Measurements from ENCODE around the gene ABCA12. TPM values are rescaled to one million over a fixed set of nuclear protein-coding genes. Genes with fewer than 3 reads are reported as not detected.

ABCA12 gene
- total and polyA plus RNA-seq, 10 of the 15 experiments (the other 5 are each of a cell fraction or from before 2014, with no cell fraction given) = 1.2 to 12.1 (median 6.0) TPM

GRCh38 chr2:215019085-215019484 lies 119.3 kb downstream of the ABCA12 start (continued):
- peak; percentile 58 for TF ChIP-seq PKNOX1 (IDR thresholded peaks at IDR 0.05)

GRCh38 chr2:215015421-215015820 lies 123.0 kb downstream of the ABCA12 start:
- no peak for TF ChIP-seq HDGF (IDR thresholded peaks at IDR 0.05)
- no TSS peak for BruUV-seq (replicated peaks)
- intact Hi-C loops (cut with micrococcal nuclease; ENCODE audit: unreplicated experiment) (loop anchor here (5.0 to 10.0 kb wide), 3 partner anchors 122 to 2001 kb away; partner anchors contain the start of gene ABCA12), in situ Hi-C loops (cut with MboI) (no loop called here)
- 98% methylated on average over 3 of the region's 3 CpGs for WGBS (ENCODE audit: insufficient coverage, insufficient replicate concordance, low lambda C conversion rate, missing lambda C conversion rate)
- Histone ChIP-seq H3K4me1 (ENCODE audit: control insufficient read depth, insufficient read depth, low read length) (no peaks in the 10 kb centered on the region; the same call in none of the 2 replicates), H3K9ac (ENCODE audit: control insufficient read depth, insufficient read depth, low read length) (no peak overlapping the region), H2AFZ (ENCODE audit: control insufficient read depth, low read depth, low read length) (no peak overlapping the region), H3K4me2 (ENCODE audit: control insufficient read depth, insufficient read depth) (no peak overlapping the region), H3K9me3 (replicated peaks; ENCODE audit: control insufficient read depth, insufficient read depth, low read length) (peaks cover 2% of the 10 kb centered on the region; the same call in 2 of the 3 replicates), H3K36me3 (ENCODE audit: control insufficient read depth in 2 of 2, insufficient read depth in 2 of 2, low read length in 1 of 2) (no peaks in the 10 kb centered on the region), H3K27ac (ENCODE audit: control insufficient read depth, insufficient read depth) (no peak overlapping the region), H3K27me3 (replicated peaks in 1 of 2; ENCODE audit: control insufficient read depth in 2 of 2, insufficient read depth in 2 of 2, low read length in 1 of 2) (no peaks in the 10 kb centered on the region), H4K20me1 (ENCODE audit: control insufficient read depth, insufficient read depth) (no peaks in the 10 kb centered on the region), H3K4me3 (no peak overlapping the region), H3K79me2 (ENCODE audit: control insufficient read depth, insufficient read depth, low read length) (no peaks in the 10 kb centered on the region)
- RAD21 ChIA-PET (ENCODE audit: unreplicated experiment) = no interaction called here
- SMC1A ChIA-PET (ENCODE audit: uncharacterized antibody, unreplicated experiment) = interaction anchor here (0.9 to 1.4 kb wide), 2 partner anchors 10 to 18 kb away, joined by 3 read pairs; no protein-coding TSS in a partner anchor
- ATAC-seq (no peak), FAIRE-seq (no peak), DNase-seq (ENCODE audit: low read depth, low spot score) (no peak)
- CTCF ChIA-PET = no interaction called here
- POLR2A ChIA-PET = no interaction called here

GRCh38 chr2:215010390-215010789 lies 128.0 kb downstream of the ABCA12 start:
- ATAC-seq (no peak), DNase-seq (ENCODE audit: low read depth, low spot score) (no peak), FAIRE-seq (no peak)
- Histone ChIP-seq H3K4me3 (no peak overlapping the region), H3K79me2 (ENCODE audit: control insufficient read depth, insufficient read depth, low read length) (no peaks in the 10 kb centered on the region), H3K36me3 (ENCODE audit: control insufficient read depth in 2 of 2, insufficient read depth in 2 of 2, low read length in 1 of 2) (no peaks in the 10 kb centered on the region), H3K9ac (ENCODE audit: control insufficient read depth, insufficient read depth, low read length) (no peak overlapping the region), H3K27ac (ENCODE audit: control insufficient read depth, insufficient read depth) (no peak overlapping the region), H3K4me1 (ENCODE audit: control insufficient read depth, insufficient read depth, low read length) (no peaks in the 10 kb centered on the region), H3K9me3 (replicated peaks; ENCODE audit: control insufficient read depth, insufficient read depth, low read length) (no peaks in the 10 kb centered on the region; the same call in 2 of the 3 replicates), H3K27me3 (replicated peaks in 1 of 2; ENCODE audit: control insufficient read depth in 2 of 2, insufficient read depth in 2 of 2, low read length in 1 of 2) (no peaks in the 10 kb centered on the region), H2AFZ (ENCODE audit: control insufficient read depth, low read depth, low read length) (no peak overlapping the region), H4K20me1 (ENCODE audit: control insufficient read depth, insufficient read depth) (no peaks in the 10 kb centered on the region), H3K4me2 (ENCODE audit: control insufficient read depth, insufficient read depth) (no peak overlapping the region)
- WGBS (ENCODE audit: insufficient coverage, insufficient replicate concordance, low lambda C conversion rate, missing lambda C conversion rate) = 50% methylated on average over 2 of the region's 2 CpGs
- intact Hi-C loops (cut with micrococcal nuclease; ENCODE audit: unreplicated experiment) = loop anchor here (10.0 kb wide), 1 partner anchor 1996 kb away; no protein-coding TSS in a partner anchor
- in situ Hi-C loops (cut with MboI) = no loop called here
- BruUV-seq (replicated peaks) = no TSS peak
- ChIA-PET CTCF (interaction anchor here (0.5 to 1.4 kb wide), 3 partner anchors 10 to 260 kb away, joined by 3 to 4 read pairs (median 4); no protein-coding TSS in a partner anchor), SMC1A (ENCODE audit: uncharacterized antibody, unreplicated experiment) (interaction anchor here (0.6 to 0.7 kb wide), 2 partner anchors 27 to 254 kb away, joined by 3 to 4 read pairs; no protein-coding TSS in a partner anchor), POLR2A (no interaction called here), RAD21 (ENCODE audit: unreplicated experiment) (interaction anchor here (1.0 to 3.2 kb wide), 2 partner anchors 9 to 15 kb away, joined by 3 to 9 read pairs; no protein-coding TSS in a partner anchor)
- no peak for TF ChIP-seq TCF7 (IDR thresholded peaks at IDR 0.05; ENCODE audit: borderline replicate concordance)
- 0 out of 2 replicates have a peak, but pooled peaks have one; percentile 19 for TF ChIP-seq NFYB (IDR thresholded peaks at IDR 0.05; ENCODE audit: insufficient read depth, low read depth, low read length)
